Measurements from ENCODE around the gene CAMK1D. TPM values are rescaled to one million over a fixed set of nuclear protein-coding genes. Genes with fewer than 3 reads are reported as not detected.

CAMK1D gene
- total and polyA plus RNA-seq, 2 of the 8 experiments (the other 6 are each of a cell fraction or from before 2014, with no cell fraction given), result 3.5 to 10.6 TPM

DNA sequence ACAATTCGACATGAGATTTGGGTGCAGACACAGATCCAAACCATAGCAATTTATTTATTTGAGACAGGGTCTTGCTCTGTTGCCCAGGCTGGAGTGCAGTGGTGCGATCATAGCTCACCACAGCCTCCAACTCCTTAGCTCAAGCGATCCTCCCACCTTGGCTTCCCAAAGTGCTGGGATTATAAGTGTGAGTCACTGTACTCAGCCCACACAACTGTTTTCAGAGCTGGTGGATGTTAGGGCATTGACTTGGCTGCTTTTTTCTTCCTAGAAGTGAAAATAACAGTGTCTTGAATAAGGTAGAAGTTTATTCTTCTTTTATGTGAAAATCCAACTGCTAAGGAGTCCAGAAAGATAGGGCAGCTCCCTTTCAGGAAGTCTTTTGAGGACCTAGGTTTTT lies 520.1 kb downstream of the CAMK1D start:
- H4K5ac ChIP-seq (ENCODE audit: insufficient read length, low read depth, low read length), result no peak overlapping the region
- no peak overlapping the region for H3K14ac ChIP-seq (ENCODE audit: insufficient read length)
- ChIA-PET POLR2A (ENCODE audit: partially characterized antibody) (no interaction called here), CTCF (ENCODE audit: partially characterized antibody) (interaction anchor here (0.6 to 2.1 kb wide), 11 partner anchors 11 to 213 kb away, joined by 3 to 7 read pairs (median 4); no protein-coding TSS in a partner anchor)
- H2BK20ac ChIP-seq (ENCODE audit: low read length), result no peak overlapping the region
- 91% methylated on average over 3 of the region's 3 CpGs; no CpG with 5 or more reads in 1 of the 2 experiments for WGBS, 2 experiments (ENCODE audit: extremely low coverage in 1 of 2, insufficient coverage in 1 of 2, insufficient read length in 1 of 2, insufficient replicate concordance in 2 of 2, low coverage in 1 of 2, low lambda C conversion rate in 2 of 2, missing lambda C conversion rate in 1 of 2)
- no peaks in the 10 kb centered on the region for H3K79me1 ChIP-seq (ENCODE audit: low read depth, low read length)
- H3K4me1 ChIP-seq (replicated peaks in 1 of 4; ENCODE audit: control insufficient read depth in 3 of 4, insufficient read depth in 4 of 4, low read length in 3 of 4), result no peaks in the 10 kb centered on the region
- H3K18ac ChIP-seq (ENCODE audit: extremely low read depth, low read length), result no peak overlapping the region
- no peak overlapping the region for H3K4ac ChIP-seq (replicated peaks; ENCODE audit: insufficient read length, low read depth, low read length)
- H4K20me1 ChIP-seq (replicated peaks in 1 of 2; ENCODE audit: control insufficient read depth in 1 of 2, insufficient read depth in 2 of 2, low read length in 2 of 2), result no peaks in the 10 kb centered on the region
- no peaks in the 10 kb centered on the region for H3K23me2 ChIP-seq (ENCODE audit: low read depth, low read length)
- H3K36me3 ChIP-seq (ENCODE audit: control insufficient read depth in 2 of 4, insufficient read depth in 4 of 4, low read length in 3 of 4), result no peaks in the 10 kb centered on the region
- H2AFZ ChIP-seq (ENCODE audit: low read length), result no peak overlapping the region
- no peak overlapping the region for H4K91ac ChIP-seq (replicated peaks; ENCODE audit: insufficient read length, low read length)
- no peak overlapping the region for H3K4me3 ChIP-seq (ENCODE audit: extremely low read depth in 1 of 4, insufficient read depth in 2 of 4, low read depth in 3 of 4, low read length in 4 of 4)
- no peaks in the 10 kb centered on the region for H3K27me3 ChIP-seq (replicated peaks in 1 of 4; ENCODE audit: control insufficient read depth in 3 of 4, extremely low read depth in 1 of 4, insufficient read depth in 3 of 4, low read length in 3 of 4)
- H2AK5ac ChIP-seq (ENCODE audit: low read depth, low read length), result no peak overlapping the region
- H3K27ac ChIP-seq (ENCODE audit: low read depth, low read length), result no peak overlapping the region
- H2BK15ac ChIP-seq (ENCODE audit: low read length), result no peak overlapping the region
- H2BK12ac ChIP-seq (ENCODE audit: low read depth, low read length), result no peak overlapping the region
- H3K4me2 ChIP-seq (ENCODE audit: insufficient read depth in 1 of 2, low read depth in 2 of 2, low read length in 2 of 2), result no peak overlapping the region
- FAIRE-seq, result no peak
- DNase-seq (ENCODE audit: low read depth in 1 of 2, low spot score in 2 of 2), result no peak
- H3K23ac ChIP-seq (ENCODE audit: insufficient read length), result no peak overlapping the region
- H2BK5ac ChIP-seq (ENCODE audit: low read depth, low read length), result no peak overlapping the region
- no peaks in the 10 kb centered on the region for H3K9me3 ChIP-seq (ENCODE audit: insufficient read depth in 2 of 2, low read depth in 1 of 2, low read length in 1 of 2)
- H3K79me2 ChIP-seq (ENCODE audit: control insufficient read depth in 1 of 2, insufficient read depth in 2 of 2, low read length in 2 of 2), result no peaks in the 10 kb centered on the region
- H3K56ac ChIP-seq (replicated peaks; ENCODE audit: insufficient read length, low read depth, low read length), result no peak overlapping the region
- H3K9ac ChIP-seq (replicated peaks in 1 of 4; ENCODE audit: extremely low read depth in 1 of 4, low read depth in 3 of 4, low read length in 3 of 4), result no peak overlapping the region
- no peak overlapping the region for H2BK120ac ChIP-seq (replicated peaks; ENCODE audit: low read depth, low read length)
- no peak overlapping the region for H4K8ac ChIP-seq (ENCODE audit: extremely low read depth, insufficient read depth, low read length)
- no peak for TF ChIP-seq POLR2AphosphoS5 (IDR thresholded peaks at IDR 0.05; ENCODE audit: low read depth, low read length)
- no peak for TF ChIP-seq CTCF (IDR thresholded peaks at IDR 0.05; ENCODE audit: control extremely low read depth in 1 of 3, insufficient read depth in 1 of 3, low read depth in 1 of 3, low read length in 3 of 3)
- TF ChIP-seq, protein P1, sequence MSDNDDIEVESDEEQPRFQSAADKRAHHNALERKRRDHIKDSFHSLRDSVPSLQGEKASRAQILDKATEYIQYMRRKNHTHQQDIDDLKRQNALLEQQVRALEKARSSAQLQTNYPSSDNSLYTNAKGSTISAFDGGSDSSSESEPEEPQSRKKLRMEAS (IDR thresholded peaks at IDR 0.05), result no peak
- no peak for TF ChIP-seq MAFK (IDR thresholded peaks at IDR 0.05; ENCODE audit: low read depth, low read length)
- no peak for TF ChIP-seq BCL11A (IDR thresholded peaks at IDR 0.05; ENCODE audit: low read depth in 2 of 2, low read length in 2 of 2)
- TF ChIP-seq CBX5 (IDR thresholded peaks at IDR 0.05; ENCODE audit: low read depth, low read length), result no peak
- no peak for TF ChIP-seq NRF1 (IDR thresholded peaks at IDR 0.05; ENCODE audit: low read depth, low read length)
- TF ChIP-seq, protein P2, sequence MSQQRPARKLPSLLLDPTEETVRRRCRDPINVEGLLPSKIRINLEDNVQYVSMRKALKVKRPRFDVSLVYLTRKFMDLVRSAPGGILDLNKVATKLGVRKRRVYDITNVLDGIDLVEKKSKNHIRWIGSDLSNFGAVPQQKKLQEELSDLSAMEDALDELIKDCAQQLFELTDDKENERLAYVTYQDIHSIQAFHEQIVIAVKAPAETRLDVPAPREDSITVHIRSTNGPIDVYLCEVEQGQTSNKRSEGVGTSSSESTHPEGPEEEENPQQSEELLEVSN (IDR thresholded peaks at IDR 0.05), result no peak
- no peak for TF ChIP-seq SIRT6 (IDR thresholded peaks at IDR 0.05; ENCODE audit: low read length)
- no peak for TF ChIP-seq BACH1 (IDR thresholded peaks at IDR 0.05; ENCODE audit: low read length)
- TF ChIP-seq TAF7 (optimal IDR thresholded peaks at IDR 0.05; ENCODE audit: borderline replicate concordance, low read depth, low read length), result no peak

Data from H1 (cell line).